H1 (cell line): ENCODE measurements around the gene CAMK2D. TPM values are rescaled to one million over a fixed set of nuclear protein-coding genes. Genes with fewer than 3 reads are reported as not detected.

Experiments
- TBP ChIP-seq: IDR thresholded peaks from 2 replicates; pipeline ENCODE4 v1.6.1; 2011; ENCODE audit warnings: low read depth, low read length, improper control_type of control experiment
- polyA plus RNA-seq, 7 experiments: library from polyadenylated mRNA; depleted of rRNA in 3 of 7; stranded (reverse) in 5 of 7; unstranded in 2 of 7; fragments of >200 nt in 5 of 7; fragments of 200-250 nt in 2 of 7; gene quantifications; 1 replicate in 5 of 7; 2 replicates in 1 of 7; 4 replicates in 1 of 7; pipeline versions ENCODE4 v1.2.1 to v1.2.3, GENCODE V29; 2011 to 2013; ENCODE audit warnings: missing spikeins in 2 of 7, mixed read lengths in 2 of 7
- total RNA-seq: library from RNA; stranded (reverse); fragmentation: NEBNext Ultra II Directional; extraction: Animal tissue kit (Norgen Biotek cat#: 25700); gene quantifications from 2 replicates; pipeline ENCODE4 v1.2.1, GENCODE V29; 2021

Gene CAMK2D
- total and polyA plus RNA-seq, 2 of the 8 experiments (the other 6 are each of a cell fraction or from before 2014, with no cell fraction given): 3.2 to 7.0 TPM

- TF ChIP-seq TBP: no peak
- TF ChIP-seq, all 59 proteins: peak for 0
Measured at GRCh38 chr4:113561758-113562157, 199.8 kb downstream of the CAMK2D start (continued).
